GM12892 (cell line): ENCODE data around the gene C6orf132.

Source experiments
- POLR2A ChIP-seq: IDR thresholded peaks from 2 replicates; pipeline ENCODE4 v1.6.1; 2011; ENCODE audit warnings: low read depth, low read length, control low read depth
- POLR2AphosphoS5 ChIP-seq: IDR thresholded peaks from 2 replicates; pipeline ENCODE4 v1.6.1; 2011; ENCODE audit warnings: low read depth, low read length, control low read depth
- TAF1 ChIP-seq: IDR thresholded peaks from 2 replicates; pipeline ENCODE4 v1.6.1; 2011; ENCODE audit warnings: low read depth, mild to moderate bottlenecking, control low read depth, low read length, borderline replicate concordance

DNA sequence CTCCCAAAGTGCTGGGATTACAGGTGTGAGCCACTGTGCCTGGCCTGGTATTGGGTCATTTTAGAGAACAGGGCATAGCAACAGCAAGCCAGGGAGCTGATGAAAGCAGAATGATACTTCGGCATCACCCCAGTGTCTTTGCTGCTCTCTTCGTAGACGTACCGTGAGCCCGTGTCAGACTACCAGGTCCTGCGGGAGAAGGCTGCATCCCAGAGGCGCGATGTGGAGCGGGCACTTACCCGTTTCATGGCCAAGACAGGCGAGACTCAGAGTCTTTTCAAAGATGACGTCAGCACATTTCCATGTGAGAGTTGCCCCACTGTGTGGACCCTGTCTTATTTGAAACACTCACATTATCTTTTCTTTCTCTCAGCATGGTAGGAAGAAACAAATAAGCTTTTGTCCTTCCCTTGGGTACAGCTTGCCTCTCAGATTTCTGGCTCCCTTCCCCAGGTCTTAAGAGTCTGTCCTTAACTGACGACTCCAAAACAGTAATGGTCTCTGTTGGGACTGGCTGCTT is 76.2 kb downstream of the C6orf132 start:
- TF ChIP-seq POLR2AphosphoS5, result no peak
- no peak for TF ChIP-seq POLR2A
- TF ChIP-seq TAF1, result no peak
